Caco-2 (cell line): ENCODE results near the gene RAMACL. TPM values are rescaled to one million over a fixed set of nuclear protein-coding genes. Genes with fewer than 3 reads are reported as not detected.

Source experiments
- BruUV-seq: library from RNA; stranded (reverse); fragments of 400-500 nt; replicated peaks from 2 replicates; lab custom pipeline; 2021; lab: Mats Ljungman, UMichigan
- CTCF ChIA-PET: fragments of 300-600 bp; sonication (Branson Sonifier 250); formaldehyde crosslinking; loops from one replicate; lab custom pipeline; 2022; ENCODE audit warnings: antibody characterized with exemption; lab: Charles Lee
- POLR2A ChIA-PET: fragments of 300-600 bp; sonication (Branson Sonifier 250); formaldehyde crosslinking; loops from one replicate; lab custom pipeline; 2022; ENCODE audit warnings: antibody characterized with exemption; lab: Charles Lee
- DNase-seq, 2 experiments: peaks; one replicate each; pipeline versions ENCODE4 v3.0.0 to v3.0.0-alpha.2; 2020 to 2022
- H3K27me3 ChIP-seq: replicated peaks from 2 replicates; pipeline ENCODE4 v1.6.0; 2011; ENCODE audit warnings: low read length; ENCODE audit not compliant: control insufficient read depth, insufficient read depth
- H3K36me3 ChIP-seq: 2 replicates; pipeline ENCODE4 v1.5.1; 2011; ENCODE audit warnings: low read length; ENCODE audit not compliant: control insufficient read depth, insufficient read depth
- H3K4me1 ChIP-seq: fragments of 250-450 bp; sonication (Bioruptor Pico); 2 replicates; pipeline ENCODE4 v1.5.1; 2020; ENCODE audit warnings: mild to moderate bottlenecking
- H3K4me3 ChIP-seq: 2 replicates; pipeline ENCODE4 v1.5.1; 2011; ENCODE audit warnings: low read depth, mild to moderate bottlenecking, control low read depth, low read length
- H3K9me3 ChIP-seq: fragments of 250-450 bp; sonication (Bioruptor Pico); 2 replicates; pipeline ENCODE4 v1.5.1; 2020; ENCODE audit warnings: mild to moderate bottlenecking, moderate library complexity
- H3K27ac Mint-ChIP-seq: one replicate; pipeline ENCODE4 v1.8.0; 2022; ENCODE audit warnings: mixed read lengths; ENCODE audit not compliant: unreplicated experiment
- H3K27me3 Mint-ChIP-seq: one replicate; pipeline ENCODE4 v1.8.0; 2022; ENCODE audit warnings: mixed read lengths; ENCODE audit not compliant: insufficient read depth, unreplicated experiment
- H3K36me3 Mint-ChIP-seq: one replicate; pipeline ENCODE4 v1.8.0; 2022; ENCODE audit warnings: mild to moderate bottlenecking, mixed read lengths; ENCODE audit not compliant: insufficient read depth, unreplicated experiment
- H3K4me1 Mint-ChIP-seq: one replicate; pipeline ENCODE4 v1.8.0; 2022; ENCODE audit warnings: low read depth, mixed read lengths; ENCODE audit not compliant: unreplicated experiment
- H3K4me3 Mint-ChIP-seq: one replicate; pipeline ENCODE4 v1.8.0; 2022; ENCODE audit warnings: mild to moderate bottlenecking, moderate library complexity, mixed read lengths; ENCODE audit not compliant: unreplicated experiment
- H3K9me3 Mint-ChIP-seq: one replicate; pipeline ENCODE4 v1.8.0; 2022; ENCODE audit warnings: mixed read lengths; ENCODE audit not compliant: unreplicated experiment
- CTCF ChIP-seq, 2 experiments: fragments of 200-600 bp in 1 of 2; IDR thresholded peaks; 1 replicate in 1 of 2; 2 replicates in 1 of 2; pipeline versions ENCODE4 v1.5.1 to v1.8.0; 2011 to 2022; ENCODE audit warnings: antibody characterized with exemption in 1 of 2, control low read depth in 1 of 2, inconsistent platforms in 1 of 2, low read depth in 1 of 2, low read length in 1 of 2, mild to moderate bottlenecking in 1 of 2, moderate library complexity in 1 of 2; ENCODE audit not compliant: insufficient read depth in 1 of 2, severe bottlenecking in 1 of 2, unreplicated experiment in 1 of 2
- intact Hi-C: fragments of 100-400 bp; cut with micrococcal nuclease; formaldehyde crosslinking; loops from one replicate; pipeline ENCODE4 v1.10.0; 2022; ENCODE audit not compliant: unreplicated experiment
- total RNA-seq: library from RNA; stranded (reverse); gene quantifications from 2 replicates; pipeline ENCODE4 v1.2.3, GENCODE V29; 2022

Gene RAMACL
- total RNA-seq, 1 experiment from 2014 or later = 0.20 TPM

- H3K4me1 ChIP-seq = no peaks in the 10 kb centered on the region
- intact Hi-C loops = no loop called here
- Mint-ChIP-seq H3K36me3 (no peaks in the 10 kb centered on the region), H3K4me1 (no peaks in the 10 kb centered on the region), H3K27me3 (peaks cover 6% of the 10 kb centered on the region), H3K4me3 (no peak overlapping the region), H3K9me3 (no peaks in the 10 kb centered on the region), H3K27ac (no peak overlapping the region)
- DNase-seq = no peak
- H3K27me3 ChIP-seq = no peaks in the 10 kb centered on the region
- H3K4me3 ChIP-seq = no peak overlapping the region
- no TSS peak for BruUV-seq
- TF ChIP-seq CTCF (IDR thresholded peaks at IDR 0.05; ENCODE audit: insufficient read depth in 1 of 2, low read depth in 1 of 2, low read length in 1 of 2, severe bottlenecking in 1 of 2, unreplicated experiment in 1 of 2) = no peak
- CTCF ChIA-PET = no interaction called here
- POLR2A ChIA-PET = no interaction called here
- H3K36me3 ChIP-seq = no peaks in the 10 kb centered on the region
- H3K9me3 ChIP-seq = no peaks in the 10 kb centered on the region
Observed at GRCh38 chr6:166610069-166610468, 23.6 kb upstream of the RAMACL start.

GRCh38 chr6:166608774-166609173, 22.3 kb upstream of the RAMACL start:
- intact Hi-C loops = no loop called here
- H3K27me3 ChIP-seq = no peaks in the 10 kb centered on the region; the same call in 1 of the 2 replicates
- H3K4me1 ChIP-seq = no peaks in the 10 kb centered on the region
- H3K36me3 Mint-ChIP-seq = no peaks in the 10 kb centered on the region
- BruUV-seq = no TSS peak
- H3K4me3 Mint-ChIP-seq = no peak overlapping the region
- TF ChIP-seq CTCF (IDR thresholded peaks at IDR 0.05; ENCODE audit: insufficient read depth in 1 of 2, low read depth in 1 of 2, low read length in 1 of 2, severe bottlenecking in 1 of 2, unreplicated experiment in 1 of 2) = no peak
- H3K9me3 Mint-ChIP-seq = no peaks in the 10 kb centered on the region
- CTCF ChIA-PET = no interaction called here
- H3K27ac Mint-ChIP-seq = no peak overlapping the region
- no peak overlapping the region for H3K4me3 ChIP-seq
- no peaks in the 10 kb centered on the region for H3K9me3 ChIP-seq
- no peak for DNase-seq
- H3K36me3 ChIP-seq = no peaks in the 10 kb centered on the region
- H3K4me1 Mint-ChIP-seq = no peaks in the 10 kb centered on the region
- peaks cover 5% of the 10 kb centered on the region for H3K27me3 Mint-ChIP-seq
- POLR2A ChIA-PET = no interaction called here

- intact Hi-C loops = no loop called here
- H3K4me1 Mint-ChIP-seq = no peaks in the 10 kb centered on the region
- no peak overlapping the region for H3K4me3 Mint-ChIP-seq
- no peaks in the 10 kb centered on the region for H3K9me3 Mint-ChIP-seq
- Histone ChIP-seq H3K4me3 (no peak overlapping the region), H3K9me3 (no peaks in the 10 kb centered on the region), H3K36me3 (no peaks in the 10 kb centered on the region), H3K4me1 (no peaks in the 10 kb centered on the region), H3K27me3 (no peaks in the 10 kb centered on the region; the same call in none of the 2 replicates)
- ChIA-PET POLR2A (no interaction called here), CTCF (no interaction called here)
- TF ChIP-seq CTCF (IDR thresholded peaks at IDR 0.05; ENCODE audit: insufficient read depth in 1 of 2, low read depth in 1 of 2, low read length in 1 of 2, severe bottlenecking in 1 of 2, unreplicated experiment in 1 of 2) = no peak
- H3K27me3 Mint-ChIP-seq = peaks cover 11% of the 10 kb centered on the region
- no peak overlapping the region for H3K27ac Mint-ChIP-seq
- no TSS peak for BruUV-seq
- DNase-seq = no peak
- H3K36me3 Mint-ChIP-seq = no peaks in the 10 kb centered on the region
Observed at GRCh38 chr6:166605752-166606151, 19.3 kb upstream of the RAMACL start.
